Parathyroid adenoma (tissue), 2 donors: ENCODE results near the gene WFDC8.
A peak's percentile ranks its signal among the peaks of the same experiment; 100 is the strongest.
"Not testable (repeated sequence)": the region's sequence is repeated elsewhere in the genome, so short reads cannot be mapped to it uniquely, and the experiment has no call there.

Source experiments
- H2AFZ ChIP-seq: fragments of 300-600 bp; sonication (generic); one replicate; pipeline ENCODE4 v1.7.0; 2017; ENCODE audit warnings: antibody characterized with exemption, mild to moderate bottlenecking
- H3K27ac ChIP-seq: fragments of 300-600 bp; sonication (generic); one replicate; pipeline ENCODE4 v1.7.0; 2017
- H3K27me3 ChIP-seq: fragments of 300-600 bp; sonication (generic); one replicate; pipeline ENCODE4 v1.7.0; 2017; ENCODE audit warnings: low read length; ENCODE audit not compliant: control insufficient read depth, insufficient read depth
- H3K36me3 ChIP-seq: fragments of 300-600 bp; sonication (generic); one replicate; pipeline ENCODE4 v1.7.0; 2017; ENCODE audit warnings: low read length; ENCODE audit not compliant: control insufficient read depth, insufficient read depth
- H3K4me1 ChIP-seq: fragments of 300-600 bp; sonication (generic); one replicate; pipeline ENCODE4 v1.7.0; 2017; ENCODE audit warnings: control low read depth
- H3K4me2 ChIP-seq: fragments of 300-600 bp; sonication (generic); one replicate; pipeline ENCODE4 v1.7.0; 2017; ENCODE audit warnings: low read length
- H3K4me3 ChIP-seq: fragments of 300-600 bp; sonication (generic); one replicate; pipeline ENCODE4 v1.7.0; 2017; ENCODE audit warnings: low read depth, low read length
- H3K79me2 ChIP-seq: fragments of 300-600 bp; sonication (generic); one replicate; pipeline ENCODE4 v1.7.0; 2017; ENCODE audit warnings: control low read depth
- H3K9ac ChIP-seq: fragments of 300-600 bp; sonication (generic); one replicate; pipeline ENCODE4 v1.7.0; 2017; ENCODE audit warnings: mild to moderate bottlenecking
- H3K9me3 ChIP-seq: fragments of 300-600 bp; sonication (generic); one replicate; pipeline ENCODE4 v1.7.0; 2017; ENCODE audit warnings: low read length; ENCODE audit not compliant: control insufficient read depth
- CTCF ChIP-seq: fragments of 300-600 bp; sonication (generic); IDR thresholded peaks from one replicate; pipeline ENCODE4 v1.7.0; 2017; ENCODE audit warnings: antibody characterized with exemption, mild to moderate bottlenecking
- donor health status: primary hyperparathyroidism.

Gene WFDC8

GRCh38 chr20:45578231-45578630, 853 bp downstream of the WFDC8 start:
- Histone ChIP-seq H3K27ac (no peak overlapping the region), H2AFZ (no peak overlapping the region), H3K4me3 (no peak overlapping the region), H3K4me1 (no peaks in the 10 kb centered on the region), H3K9me3 (no peaks in the 10 kb centered on the region), H3K4me2 (no peak overlapping the region), H3K79me2 (no peaks in the 10 kb centered on the region), H3K9ac (no peak overlapping the region), H3K36me3 (no peaks in the 10 kb centered on the region), H3K27me3 (no peaks in the 10 kb centered on the region)
- no peak for TF ChIP-seq CTCF

GRCh38 chr20:45576995-45577394, 2.1 kb downstream of the WFDC8 start:
- Histone ChIP-seq H3K27me3 (no peaks in the 10 kb centered on the region), H3K4me3 (no peak overlapping the region), H3K27ac (no peak overlapping the region), H3K9me3 (no peaks in the 10 kb centered on the region), H3K4me1 (no peaks in the 10 kb centered on the region), H3K36me3 (no peaks in the 10 kb centered on the region), H3K9ac (no peak overlapping the region), H3K4me2 (no peak overlapping the region), H2AFZ (peak overlapping the region; percentile 35), H3K79me2 (no peaks in the 10 kb centered on the region)
- TF ChIP-seq CTCF = no peak

- Histone ChIP-seq H3K27me3 (no peaks in the 10 kb centered on the region), H3K27ac (no peak overlapping the region), H3K79me2 (no peaks in the 10 kb centered on the region), H3K9ac (no peak overlapping the region), H3K4me2 (no peak overlapping the region), H3K9me3 (no peaks in the 10 kb centered on the region), H2AFZ (no peak overlapping the region), H3K4me1 (no peaks in the 10 kb centered on the region), H3K36me3 (no peaks in the 10 kb centered on the region), H3K4me3 (no peak overlapping the region)
- TF ChIP-seq CTCF = no peak
Measured at GRCh38 chr20:45575931-45576330, 3.2 kb downstream of the WFDC8 start.

GRCh38 chr20:45569650-45570049, 9.4 kb downstream of the WFDC8 start:
- H3K4me2 ChIP-seq, H3K27me3 ChIP-seq, H3K4me3 ChIP-seq, H3K9ac ChIP-seq, H3K36me3 ChIP-seq, H3K4me1 ChIP-seq, H3K27ac ChIP-seq, H2AFZ ChIP-seq, H3K9me3 ChIP-seq, H3K79me2 ChIP-seq: not testable (repeated sequence)

- Histone ChIP-seq H3K4me1 (no peaks in the 10 kb centered on the region), H3K27ac (no peak overlapping the region), H2AFZ (no peak overlapping the region), H3K4me2 (no peak overlapping the region), H3K36me3 (no peaks in the 10 kb centered on the region), H3K27me3 (no peaks in the 10 kb centered on the region), H3K79me2 (no peaks in the 10 kb centered on the region), H3K9me3 (no peaks in the 10 kb centered on the region), H3K9ac (no peak overlapping the region), H3K4me3 (no peak overlapping the region)
- no peak for TF ChIP-seq CTCF
Measured at GRCh38 chr20:45564760-45565276, 14.3 kb downstream of the WFDC8 start.
